Thyroid gland (tissue), 4 donors: Measurements from ENCODE around the gene TGFA. TPM values are rescaled to one million over a fixed set of nuclear protein-coding genes. Genes with fewer than 3 reads are reported as not detected.

Source experiments
- DNase-seq, 2 donors: peaks; one replicate each; pipeline ENCODE4 v3.0.0-alpha.2; 2019
- H3K27ac ChIP-seq, 3 donors: fragments of 200-600 bp; sonication (generic); 1 replicate in 2 of 3; 2 replicates in 1 of 3; pipeline ENCODE4 v1.5.1; 2016 to 2019; ENCODE audit warnings: mild to moderate bottlenecking in 1 of 3, moderate library complexity in 1 of 3
- H3K27me3 ChIP-seq: fragments of 200-600 bp; sonication (generic); one replicate; pipeline ENCODE4 v1.5.1; 2019
- H3K36me3 ChIP-seq, 2 donors: fragments of 200-600 bp; sonication (generic); one replicate each; pipeline ENCODE4 v1.5.1; 2016 to 2019
- H3K4me1 ChIP-seq, 2 donors: fragments of 200-600 bp; sonication (generic); one replicate each; pipeline ENCODE4 v1.5.1; 2017 to 2019
- H3K4me3 ChIP-seq, 3 donors: fragments of 200-600 bp; sonication (generic); replicated peaks in 1 of 3; 1 replicate in 2 of 3; 2 replicates in 1 of 3; pipeline ENCODE4 v1.5.1; 2016; ENCODE audit warnings: mild to moderate bottlenecking in 1 of 3
- H3K9me3 ChIP-seq: fragments of 200-600 bp; sonication (generic); one replicate; pipeline ENCODE4 v1.5.1; 2017
- CTCF ChIP-seq, 6 experiments: fragments of 200-600 bp in 3 of 6; fragments of 450-650 bp in 3 of 6; sonication (generic) in 3 of 6; IDR thresholded peaks; one replicate each; pipeline ENCODE4 v1.5.1; 2016 to 2019; ENCODE audit warnings: antibody characterized with exemption in 6 of 6, mild to moderate bottlenecking in 2 of 6, inconsistent platforms in 1 of 6, moderate library complexity in 1 of 6
- POLR2A ChIP-seq, 2 donors: fragments of 450-650 bp; IDR thresholded peaks; one replicate each; pipeline ENCODE4 v1.6.1; 2017; ENCODE audit warnings: antibody characterized with exemption in 2 of 2, mild to moderate bottlenecking in 2 of 2, moderate library complexity in 1 of 2
- WGBS, 2 donors: methylation state at CpG; one replicate each; pipeline ENCODE4 v1.1.5; 2017; 5-methylcytosine and 5-hydroxymethylcytosine counted together
- intact Hi-C: fragments of 100-400 bp; cut with DNase I; formaldehyde crosslinking; loops from one replicate; pipeline ENCODE4 v1.15.1; 2023
- total RNA-seq, 4 donors: library from RNA; depleted of rRNA; stranded (reverse); fragments of >200 nt; gene quantifications; one replicate each; pipeline ENCODE4 v1.2.3, GENCODE V29; 2016

TGFA gene
- total RNA-seq, 4 donors from 2014 or later: 12.9 to 23.0 (median 18.6) TPM

GRCh38 chr2:70498054-70498453 lies 55.6 kb downstream of the TGFA start:
- Histone ChIP-seq H3K36me3 (no peaks in the 10 kb centered on the region), H3K4me1 (peaks cover 20 to 29% of the 10 kb centered on the region in 2 donors), H3K27ac (peak overlapping the region; percentile 10 to 75 (median 69)), H3K4me3 (no peak overlapping the region), H3K9me3 (no peaks in the 10 kb centered on the region), H3K27me3 (no peaks in the 10 kb centered on the region)
- intact Hi-C loops: no loop called here
- no peak for DNase-seq
- TF ChIP-seq POLR2A (IDR thresholded peaks at IDR 0.05) (no peak), CTCF (IDR thresholded peaks at IDR 0.05) (peak in 4 of 6 experiments; percentile 35 to 57 (median 41))

GRCh38 chr2:70496819-70497218 lies 56.8 kb downstream of the TGFA start:
- no peak for DNase-seq
- H3K4me1 ChIP-seq: peaks cover 20 to 29% of the 10 kb centered on the region in 2 donors
- 80 to 84% methylated on average over 5 of the region's 5 CpGs for WGBS, 2 donors
- H3K27ac ChIP-seq: no peak overlapping the region
- no peak overlapping the region for H3K4me3 ChIP-seq
- H3K36me3 ChIP-seq: no peaks in the 10 kb centered on the region
- TF ChIP-seq CTCF (IDR thresholded peaks at IDR 0.05): no peak
- no peak for TF ChIP-seq POLR2A (IDR thresholded peaks at IDR 0.05)
- H3K9me3 ChIP-seq: no peaks in the 10 kb centered on the region
- H3K27me3 ChIP-seq: no peaks in the 10 kb centered on the region
- intact Hi-C loops: no loop called here

- Histone ChIP-seq H3K36me3 (no peaks in the 10 kb centered on the region), H3K27ac (no peak overlapping the region), H3K27me3 (no peaks in the 10 kb centered on the region), H3K4me1 (peaks cover 20 to 29% of the 10 kb centered on the region in 2 donors), H3K9me3 (no peaks in the 10 kb centered on the region), H3K4me3 (no peak overlapping the region)
- DNase-seq: no peak
- intact Hi-C loops: no loop called here
- 85% methylated on average over 3 of the region's 3 CpGs for WGBS, 2 donors
- TF ChIP-seq CTCF (IDR thresholded peaks at IDR 0.05) (no peak), POLR2A (IDR thresholded peaks at IDR 0.05) (no peak)
Measured at GRCh38 chr2:70494293-70494886, 59.2 kb downstream of the TGFA start.

- Histone ChIP-seq H3K36me3 (no peaks in the 10 kb centered on the region), H3K27ac (no peak overlapping the region), H3K9me3 (no peaks in the 10 kb centered on the region), H3K4me3 (no peak overlapping the region), H3K27me3 (no peaks in the 10 kb centered on the region), H3K4me1 (peaks cover 0 to 6% of the 10 kb centered on the region in 2 donors)
- 86 to 88% methylated on average over 5 of the region's 5 CpGs for WGBS, 2 donors
- intact Hi-C loops: no loop called here
- DNase-seq: no peak
- TF ChIP-seq POLR2A (IDR thresholded peaks at IDR 0.05): no peak
- no peak for TF ChIP-seq CTCF (IDR thresholded peaks at IDR 0.05)
Measured at GRCh38 chr2:70490381-70490780, 63.2 kb downstream of the TGFA start.

GRCh38 chr2:70489165-70489564 lies 64.5 kb downstream of the TGFA start:
- TF ChIP-seq CTCF (IDR thresholded peaks at IDR 0.05) (no peak), POLR2A (IDR thresholded peaks at IDR 0.05) (no peak)
- WGBS, 2 donors: 81 to 87% methylated on average over 10 of the region's 10 CpGs

More at GRCh38 chr2:70489165-70489564, 64.5 kb downstream of the TGFA start:
- peaks cover 0 to 2% of the 10 kb centered on the region in 2 donors for H3K4me1 ChIP-seq
- intact Hi-C loops: no loop called here
- H3K9me3 ChIP-seq: no peaks in the 10 kb centered on the region
- no peak overlapping the region for H3K27ac ChIP-seq
- DNase-seq: no peak
- H3K4me3 ChIP-seq: no peak overlapping the region
- H3K36me3 ChIP-seq: no peaks in the 10 kb centered on the region
- no peaks in the 10 kb centered on the region for H3K27me3 ChIP-seq
